ENCODE results near the gene DDX52.

The DDX52 gene

DNA sequence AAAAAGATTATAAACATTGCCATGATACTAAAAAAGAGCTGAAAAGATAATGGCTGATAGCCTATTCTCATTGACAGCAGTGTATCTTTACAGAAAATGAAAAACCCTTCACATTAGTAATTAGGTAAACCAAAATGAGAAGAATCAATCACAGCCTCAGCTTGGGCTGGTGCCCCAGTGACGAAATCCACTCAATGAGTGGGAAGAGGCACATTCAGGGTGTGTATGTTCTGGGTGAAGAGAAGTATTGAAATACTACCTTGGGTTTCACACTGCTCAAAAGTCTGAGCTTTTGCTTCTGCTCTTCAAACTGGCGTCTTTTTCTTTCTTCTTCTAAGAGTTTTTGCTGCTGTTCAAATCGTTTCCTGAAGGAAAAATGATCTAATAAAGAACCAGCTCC, 58.2 kb downstream of the DDX52 start:
- DNase-seq (ENCODE audit: low read depth, low spot score) = no peak

DNA sequence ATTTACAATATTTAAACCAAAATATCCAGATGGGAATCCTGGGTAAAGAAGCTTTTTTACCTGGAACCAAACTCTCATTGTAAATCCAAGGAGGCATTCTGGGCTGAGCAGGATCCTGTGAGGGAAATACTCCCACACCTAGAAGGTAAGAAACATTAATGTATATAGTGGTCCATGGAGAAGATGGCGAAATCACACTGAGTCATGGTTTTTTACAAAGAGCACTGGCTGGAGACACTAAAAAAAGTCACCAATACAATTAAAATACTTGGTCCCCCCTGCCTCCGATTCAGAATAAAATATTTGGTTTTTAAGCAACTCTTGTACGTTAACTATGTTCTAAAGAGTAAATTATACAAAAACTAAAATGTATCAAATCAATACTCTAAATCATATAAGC, 67.0 kb downstream of the DDX52 start:
- DNase-seq (ENCODE audit: low read depth, low spot score) = no peak

DNA sequence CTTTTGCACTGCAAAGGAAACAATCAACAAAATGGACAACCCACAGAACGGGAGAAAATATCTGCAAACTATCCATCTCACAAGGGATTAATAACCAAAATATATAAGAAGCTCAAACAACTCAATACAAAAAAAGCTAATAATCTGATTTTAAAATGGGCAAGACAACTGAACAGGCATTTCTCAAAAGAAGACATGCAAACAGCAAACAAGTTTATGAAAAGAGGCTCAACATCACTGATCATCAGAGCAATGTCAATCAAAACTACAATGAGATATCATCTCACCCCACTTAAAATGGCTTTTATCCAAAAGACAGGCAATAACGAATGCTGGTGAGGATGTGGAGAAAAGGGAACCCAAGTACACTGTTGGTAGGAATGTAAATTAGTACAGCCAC, 68.8 kb downstream of the DDX52 start:
- no peak for DNase-seq (ENCODE audit: low read depth, low spot score)

DNA sequence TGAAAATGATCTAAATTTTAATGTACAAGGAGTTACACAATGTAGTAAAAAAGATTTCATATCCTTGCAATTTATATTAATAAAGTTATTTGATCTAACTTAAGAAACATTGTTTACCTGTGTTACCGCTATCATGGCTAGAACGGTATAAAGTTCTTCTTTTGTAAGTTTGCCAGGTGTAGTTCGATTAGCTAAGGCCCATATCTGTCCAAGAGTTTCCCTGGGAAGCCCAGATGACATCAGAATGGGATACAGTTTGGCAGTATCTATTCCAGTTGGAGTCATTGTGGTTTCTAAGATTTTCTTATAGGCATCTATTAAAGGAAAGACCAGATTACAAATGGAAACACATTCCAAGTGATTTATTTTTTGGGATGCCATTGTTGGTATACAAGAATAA, 71.6 kb downstream of the DDX52 start:
- no peak for DNase-seq (ENCODE audit: low read depth, low spot score)

DNA sequence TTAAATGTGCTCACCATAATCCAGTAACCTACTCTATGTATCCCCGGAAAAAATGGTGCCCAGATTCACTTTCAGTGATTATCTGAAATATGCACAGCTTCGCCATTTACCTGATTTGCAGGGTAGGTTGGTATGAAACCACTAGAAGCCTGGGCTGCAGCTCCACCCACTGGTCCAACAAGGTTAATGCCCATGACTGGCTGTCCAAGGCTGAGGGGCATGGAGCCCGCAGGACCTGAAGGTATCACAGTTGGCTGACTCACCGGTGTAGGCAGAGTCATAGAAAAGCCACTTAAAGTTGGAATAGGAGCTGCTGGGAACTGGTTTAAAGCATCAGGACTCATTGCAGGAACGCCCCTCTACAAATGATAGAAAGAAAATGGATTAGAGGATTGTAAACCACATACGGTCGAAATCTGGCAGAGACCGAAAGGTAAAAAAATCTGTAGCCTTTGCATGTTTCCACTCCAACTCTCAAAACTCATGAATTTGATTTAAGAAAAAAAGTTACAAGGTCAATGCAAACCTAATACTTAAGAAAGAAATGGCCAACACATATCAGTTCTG, 72.6 kb downstream of the DDX52 start:
- DNase-seq (ENCODE audit: low read depth, low spot score) = no peak

DNA sequence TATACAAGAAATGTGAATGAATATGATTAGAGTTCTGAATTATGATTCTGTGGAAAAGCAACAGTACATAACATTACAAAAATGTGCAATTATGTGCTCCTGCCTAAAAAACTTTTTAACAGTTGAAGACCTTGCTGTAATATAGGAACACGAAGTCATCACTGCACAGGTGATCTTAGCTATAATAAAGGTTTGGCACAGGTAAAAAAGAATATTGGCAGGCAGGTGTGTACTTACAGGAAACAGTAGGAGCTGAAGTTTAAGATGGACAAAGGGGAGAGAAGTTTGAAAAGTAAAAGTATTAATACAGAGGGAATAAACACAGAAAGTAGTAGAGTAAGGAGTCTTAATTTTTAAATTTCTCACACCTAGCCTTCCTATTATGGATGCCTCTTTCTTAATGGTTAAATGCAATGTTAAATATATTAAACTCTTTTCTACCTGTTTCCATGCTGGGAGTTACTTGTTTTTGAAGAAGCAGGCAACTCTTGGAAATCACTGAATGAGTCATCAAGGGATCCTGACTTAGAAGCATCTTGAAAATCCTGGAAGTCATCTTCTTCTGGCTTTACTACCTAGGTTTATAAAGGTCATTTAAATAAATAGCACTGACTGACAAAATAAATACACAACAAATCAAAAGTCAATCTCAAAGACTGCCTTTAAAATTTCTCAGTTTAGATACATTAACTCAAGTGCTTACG, 74.7 kb downstream of the DDX52 start:
- no peak for DNase-seq (ENCODE audit: low read depth, low spot score)

DNA sequence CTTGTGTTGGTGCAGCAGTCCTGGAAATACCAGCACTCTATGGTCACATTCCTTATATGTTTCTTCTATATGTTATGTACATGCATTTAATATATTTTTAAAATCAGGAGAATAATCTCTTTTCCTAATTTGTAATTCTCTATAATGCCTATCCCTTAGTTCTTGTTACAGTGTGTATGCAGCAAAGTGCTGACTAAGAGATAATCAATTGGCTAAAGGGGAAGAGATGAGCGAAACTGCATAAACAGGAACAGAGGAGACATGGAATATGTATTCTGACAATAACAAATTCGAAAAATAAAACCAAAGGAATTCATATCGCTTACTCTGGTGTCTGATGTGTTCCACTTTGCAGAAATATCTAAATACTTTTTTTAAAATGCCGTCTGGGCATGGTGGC, 75.7 kb downstream of the DDX52 start:
- DNase-seq (ENCODE audit: low read depth, low spot score) = no peak

DNA sequence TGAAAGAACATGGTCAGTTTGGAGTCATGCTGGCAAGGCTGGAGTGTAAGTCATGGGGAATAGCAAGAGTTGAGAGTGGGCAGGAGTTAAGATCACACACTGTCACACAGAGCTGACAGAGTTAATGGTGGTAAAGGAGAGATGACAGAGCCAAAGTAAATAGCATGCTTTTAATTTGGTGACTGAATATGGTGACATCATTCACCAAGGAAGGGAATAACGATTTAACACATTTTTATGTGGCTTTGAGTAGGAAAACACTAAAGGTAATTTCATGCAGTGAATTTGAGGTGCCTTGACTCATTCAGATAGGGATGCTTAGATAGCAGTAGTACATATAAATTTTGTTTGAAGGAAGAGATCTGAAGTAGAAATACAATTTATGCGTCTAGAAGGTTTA, 76.1 kb downstream of the DDX52 start:
- no peak for DNase-seq (ENCODE audit: low read depth, low spot score)

DNA sequence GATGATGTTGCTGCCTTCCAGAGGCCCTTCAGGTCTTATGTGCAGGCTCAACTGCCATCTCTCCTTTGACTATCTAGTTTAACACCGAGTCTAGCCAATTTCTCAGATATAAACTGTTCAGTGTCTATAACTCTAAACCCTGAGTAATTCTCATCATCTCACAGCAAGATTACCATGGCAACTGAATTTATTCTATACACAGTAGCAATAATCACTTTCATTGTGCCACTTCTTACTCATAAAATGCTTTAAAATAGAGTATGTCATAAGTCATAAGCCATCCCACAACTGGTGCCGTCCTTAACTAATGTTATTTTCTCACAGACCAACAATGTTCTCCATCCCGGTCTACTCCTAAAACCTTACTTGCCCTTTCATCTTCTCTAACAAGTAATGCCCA, 79.0 kb downstream of the DDX52 start:
- DNase-seq (ENCODE audit: low read depth, low spot score) = no peak

DNA sequence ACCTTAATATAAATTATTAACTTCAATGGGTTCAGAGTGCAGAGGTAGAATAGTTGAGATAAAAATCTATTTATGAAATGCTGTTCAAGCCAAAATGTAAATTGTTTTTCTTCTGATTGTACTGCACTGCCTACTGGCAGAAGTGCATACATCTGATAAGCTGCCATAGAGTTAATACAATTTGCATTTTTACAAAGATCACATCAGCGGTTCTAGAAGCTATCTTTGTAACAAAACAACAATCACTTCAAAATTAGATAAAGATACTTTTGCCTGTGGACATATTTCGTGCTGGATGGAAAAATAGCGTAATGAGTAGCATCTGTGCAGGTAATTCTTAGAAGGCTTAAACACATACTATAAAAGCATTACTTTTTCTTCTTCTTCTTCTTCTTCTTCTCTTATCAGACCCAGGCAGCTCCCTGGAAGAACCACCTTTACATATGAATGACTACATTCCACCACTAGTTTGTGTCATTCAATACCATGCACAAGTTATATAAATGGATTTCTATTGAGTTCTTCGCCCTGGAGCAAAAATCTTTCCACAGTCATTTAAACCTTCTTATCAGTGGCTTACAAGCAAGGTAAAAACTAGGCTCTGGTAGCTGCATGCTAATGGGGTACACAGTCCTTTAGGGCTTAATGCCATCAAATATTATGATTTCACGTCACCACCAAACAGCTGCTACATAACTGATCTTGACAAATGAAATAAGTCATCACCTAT, 81.1 kb downstream of the DDX52 start:
- no peak for DNase-seq (ENCODE audit: low read depth, low spot score)
